Loucy (cell line): Measurements from ENCODE around the gene RBM33.
A peak's percentile ranks its signal among the peaks of the same experiment; 100 is the strongest.

Experiments
- H2AFZ ChIP-seq: fragments of 200-600 bp; sonication (generic); 2 replicates; pipeline ENCODE4 v1.6.0; 2016; ENCODE audit warnings: antibody characterized with exemption, mild to moderate bottlenecking, low read length, moderate library complexity
- H3F3A ChIP-seq: fragments of 200-600 bp; 2 replicates; pipeline ENCODE4 v1.6.0; 2016; ENCODE audit warnings: antibody characterized with exemption, low read depth, mild to moderate bottlenecking
- H3K27me3 ChIP-seq: fragments of 200-600 bp; sonication (generic); 2 replicates; pipeline ENCODE4 v1.6.1; 2014; ENCODE audit warnings: low read length, mild to moderate bottlenecking; ENCODE audit not compliant: insufficient read depth, poor library complexity, severe bottlenecking
- H3K36me3 ChIP-seq: fragments of 200-600 bp; sonication (generic); 2 replicates; pipeline ENCODE4 v1.6.1; 2016; ENCODE audit warnings: low read length; ENCODE audit not compliant: insufficient read depth
- H3K4me1 ChIP-seq: fragments of 200-600 bp; sonication (generic); 2 replicates; pipeline ENCODE4 v1.5.1; 2014; ENCODE audit warnings: low read length, mild to moderate bottlenecking; ENCODE audit not compliant: insufficient read depth, poor library complexity, severe bottlenecking
- H3K4me2 ChIP-seq: fragments of 200-600 bp; sonication (generic); 2 replicates; pipeline ENCODE4 v1.6.0; 2014; ENCODE audit warnings: antibody characterized with exemption, low read length, low read depth, mild to moderate bottlenecking; ENCODE audit not compliant: poor library complexity, severe bottlenecking
- H3K4me3 ChIP-seq: fragments of 200-600 bp; sonication (generic); 2 replicates; pipeline ENCODE4 v1.5.1; 2014; ENCODE audit warnings: low read length, mild to moderate bottlenecking, mixed read lengths; ENCODE audit not compliant: poor library complexity, severe bottlenecking
- H3K79me2 ChIP-seq: fragments of 200-600 bp; sonication (generic); 2 replicates; pipeline ENCODE4 v1.6.1; 2014; ENCODE audit warnings: low read length; ENCODE audit not compliant: insufficient read depth
- H3K9ac ChIP-seq: fragments of 200-600 bp; sonication (generic); 2 replicates; pipeline ENCODE4 v1.6.0; 2014; ENCODE audit warnings: mild to moderate bottlenecking, low read depth, low read length, moderate library complexity; ENCODE audit not compliant: poor library complexity, severe bottlenecking
- H3K9me2 ChIP-seq: fragments of 200-600 bp; sonication (generic); replicated peaks from 2 replicates; pipeline ENCODE4 v1.6.1; 2016; ENCODE audit warnings: low read depth, low read length, mixed read lengths
- H3K9me3 ChIP-seq: fragments of 200-600 bp; sonication (generic); 2 replicates; pipeline ENCODE4 v1.6.1; 2014; ENCODE audit warnings: mild to moderate bottlenecking, antibody characterized with exemption, low read length, low read depth; ENCODE audit not compliant: insufficient read depth
- H4K20me1 ChIP-seq: fragments of 200-600 bp; sonication (generic); 2 replicates; pipeline ENCODE4 v1.6.0; 2014; ENCODE audit warnings: antibody characterized with exemption, low read length, mild to moderate bottlenecking; ENCODE audit not compliant: insufficient read depth, poor library complexity, severe bottlenecking
- CTCF ChIP-seq: fragments of 200-600 bp; sonication (generic); conservative IDR thresholded peaks from 2 replicates; pipeline ENCODE4 v1.5.1; 2014; ENCODE audit warnings: mild to moderate bottlenecking, antibody characterized with exemption, low read length
- EZH2phosphoT487 ChIP-seq: fragments of 200-600 bp; IDR thresholded peaks from 2 replicates; pipeline ENCODE4 v1.6.1; 2018; ENCODE audit warnings: antibody characterized with exemption, mild to moderate bottlenecking, moderate library complexity, borderline replicate concordance

Gene RBM33

GRCh38 chr7:155761162-155761561, 116.7 kb downstream of the RBM33 start:
- H3K4me1 ChIP-seq: peaks cover 58% of the 10 kb centered on the region
- H3K36me3 ChIP-seq: peaks cover 54% of the 10 kb centered on the region
- 0 out of 2 replicates have a peak, but pooled peaks cover 3% of the 10 kb centered on the region for H3K9me3 ChIP-seq
- H3K9ac ChIP-seq: no peak overlapping the region
- TF ChIP-seq CTCF (no peak), EZH2phosphoT487 (no peak)
- no peaks in the 10 kb centered on the region for H4K20me1 ChIP-seq
- H3K79me2 ChIP-seq: peaks cover 75% of the 10 kb centered on the region
- no peaks in the 10 kb centered on the region for H3K9me2 ChIP-seq
- H3K4me3 ChIP-seq: no peak overlapping the region
- H3K4me2 ChIP-seq: peak overlapping the region; percentile 88
- H3K27me3 ChIP-seq: no peaks in the 10 kb centered on the region
- peaks cover 34% of the 10 kb centered on the region for H3F3A ChIP-seq
- no peak overlapping the region for H2AFZ ChIP-seq

- peaks cover 34% of the 10 kb centered on the region for H3F3A ChIP-seq
- peaks cover 54% of the 10 kb centered on the region for H3K36me3 ChIP-seq
- no peak overlapping the region for H2AFZ ChIP-seq
- no peaks in the 10 kb centered on the region for H3K27me3 ChIP-seq
- peaks cover 62% of the 10 kb centered on the region for H3K4me1 ChIP-seq
- H3K4me3 ChIP-seq: peak overlapping the region; percentile 3
- H3K9ac ChIP-seq: peak overlapping the region; percentile 86
- peaks cover 71% of the 10 kb centered on the region for H3K79me2 ChIP-seq
- no peak for TF ChIP-seq EZH2phosphoT487
- TF ChIP-seq CTCF: no peak
- H3K9me2 ChIP-seq: no peaks in the 10 kb centered on the region
- no peaks in the 10 kb centered on the region for H4K20me1 ChIP-seq
- 0 out of 2 replicates have a peak, but pooled peaks cover 3% of the 10 kb centered on the region for H3K9me3 ChIP-seq
- H3K4me2 ChIP-seq: peak overlapping the region; percentile 88
These were observed 117.6 kb downstream of the RBM33 start for GRCh38 chr7:155762036-155762435.

GRCh38 chr7:155762655-155763054, 118.2 kb downstream of the RBM33 start:
- peaks cover 54% of the 10 kb centered on the region for H3K36me3 ChIP-seq

More at GRCh38 chr7:155762655-155763054, 118.2 kb downstream of the RBM33 start:
- no peak overlapping the region for H2AFZ ChIP-seq
- peaks cover 34% of the 10 kb centered on the region for H3F3A ChIP-seq
- H4K20me1 ChIP-seq: no peaks in the 10 kb centered on the region
- peaks cover 66% of the 10 kb centered on the region for H3K79me2 ChIP-seq
- H3K9me3 ChIP-seq: no peaks in the 10 kb centered on the region
- TF ChIP-seq CTCF: no peak
- no peak for TF ChIP-seq EZH2phosphoT487
- no peaks in the 10 kb centered on the region for H3K9me2 ChIP-seq
- peak overlapping the region; percentile 88 for H3K4me2 ChIP-seq
- peaks cover 67% of the 10 kb centered on the region for H3K4me1 ChIP-seq
- no peaks in the 10 kb centered on the region for H3K27me3 ChIP-seq
- peak overlapping the region; percentile 86 for H3K9ac ChIP-seq
- peak overlapping the region; percentile 70 for H3K4me3 ChIP-seq
